Endothelial cell of umbilical vein (primary cell): Measurements from ENCODE around the gene BTNL9. TPM values are rescaled to one million over a fixed set of nuclear protein-coding genes. Genes with fewer than 3 reads are reported as not detected.

Experiments
- BruUV-seq: library from RNA; stranded (reverse); fragments of 400-500 nt; replicated peaks from 2 replicates; lab custom pipeline; 2021; lab: Mats Ljungman, UMichigan
- CTCF ChIA-PET: fragments of 300-600, 350-600 bp; sonication (Branson Sonifier 250); formaldehyde crosslinking; loops from one replicate; lab custom pipeline; 2021; ENCODE audit warnings: antibody characterized with exemption, inconsistent platforms; lab: Charles Lee
- POLR2A ChIA-PET: fragments of 300-600, 350-600 bp; sonication (Branson Sonifier 250); formaldehyde crosslinking; loops from one replicate; lab custom pipeline; 2021; ENCODE audit warnings: antibody characterized with exemption, inconsistent platforms; lab: Charles Lee
- DNase-seq: peaks from one replicate; pipeline ENCODE4 v3.0.0-alpha.2; 2011; ENCODE audit warnings: low read depth, low spot score
- FAIRE-seq: peaks from 2 replicates; lab custom pipeline; 2011; peaks lifted over from hg19 to GRCh38; lab: Jason Lieb, UNC
- H2AFZ ChIP-seq: 2 replicates; pipeline ENCODE4 v1.6.0; 2012; ENCODE audit warnings: low read depth, low read length, control low read depth, inconsistent platforms
- H3K27ac ChIP-seq: 2 replicates; pipeline ENCODE4 v1.5.1; 2011; ENCODE audit warnings: low read depth, mild to moderate bottlenecking, control low read depth, low read length, moderate library complexity; ENCODE audit not compliant: insufficient read depth
- H3K27me3 ChIP-seq, 2 experiments: 2 replicates each; pipeline versions ENCODE4 v1.6.0 to v1.6.1; 2011; ENCODE audit warnings: low read length in 2 of 2, mixed read lengths in 1 of 2; ENCODE audit not compliant: control insufficient read depth in 2 of 2, insufficient read depth in 2 of 2
- H3K36me3 ChIP-seq, 2 experiments: 2 replicates in 1 of 2; 3 replicates in 1 of 2; pipeline ENCODE4 v1.5.1; 2011; ENCODE audit warnings: low read length in 2 of 2, mild to moderate bottlenecking in 1 of 2, moderate library complexity in 1 of 2; ENCODE audit not compliant: control insufficient read depth in 2 of 2, insufficient read depth in 2 of 2; ENCODE audit errors: extremely low read depth in 1 of 2
- H3K4me1 ChIP-seq: 3 replicates; pipeline ENCODE4 v1.5.1; 2011; ENCODE audit warnings: mild to moderate bottlenecking, low read length; ENCODE audit not compliant: control insufficient read depth, insufficient read depth; ENCODE audit errors: extremely low read depth
- H3K4me2 ChIP-seq: 2 replicates; pipeline ENCODE4 v1.6.1; 2011; ENCODE audit warnings: low read length, control low read depth, mixed read lengths; ENCODE audit not compliant: insufficient read depth
- H3K4me3 ChIP-seq, 3 experiments: fragments of 200-600 bp in 1 of 3; sonication (generic), shearing (Covaris generic) in 1 of 3; replicated peaks in 1 of 3; 2 replicates each; pipeline ENCODE4 v1.5.1; 2011 to 2016; ENCODE audit warnings: control low read depth in 3 of 3, low read length in 3 of 3, mild to moderate bottlenecking in 2 of 3, inconsistent platforms in 1 of 3, low read depth in 1 of 3, moderate library complexity in 1 of 3; ENCODE audit not compliant: insufficient read depth in 1 of 3
- H3K79me2 ChIP-seq: 2 replicates; pipeline ENCODE4 v1.6.0; 2012; ENCODE audit warnings: low read length, inconsistent platforms; ENCODE audit not compliant: control insufficient read depth, insufficient read depth
- H3K9ac ChIP-seq: replicated peaks from 2 replicates; pipeline ENCODE3; 2011; ENCODE audit warnings: low read length, control low read depth; ENCODE audit not compliant: insufficient read depth; ENCODE audit errors: extremely low read depth
- H3K9me1 ChIP-seq: replicated peaks from 3 replicates; pipeline ENCODE4 v1.6.0; 2011; ENCODE audit warnings: mild to moderate bottlenecking, low read length; ENCODE audit not compliant: control insufficient read depth, insufficient read depth; ENCODE audit errors: extremely low read depth
- H3K9me3 ChIP-seq: replicated peaks from 2 replicates; pipeline ENCODE4 v1.5.1; 2012; ENCODE audit warnings: low read length, inconsistent platforms; ENCODE audit not compliant: control insufficient read depth, insufficient read depth
- H4K20me1 ChIP-seq: replicated peaks from 2 replicates; pipeline ENCODE3; 2011; ENCODE audit warnings: mild to moderate bottlenecking, low read length; ENCODE audit not compliant: control insufficient read depth, insufficient read depth; ENCODE audit errors: extremely low read depth
- CTCF ChIP-seq, 2 donors: IDR thresholded peaks; 1 replicate in 1 of 2; 2 replicates in 1 of 2; pipeline ENCODE4 v1.5.1; 2011; ENCODE audit warnings: low read length in 2 of 2, mild to moderate bottlenecking in 2 of 2, moderate library complexity in 2 of 2, control low read depth in 1 of 2, inconsistent platforms in 1 of 2, low read depth in 1 of 2; ENCODE audit not compliant: insufficient read depth in 1 of 2; ENCODE audit errors: extremely low read depth in 1 of 2
- EZH2 ChIP-seq: IDR thresholded peaks from 2 replicates; pipeline ENCODE4 v1.6.1; 2012; ENCODE audit warnings: borderline replicate concordance, low read depth, mild to moderate bottlenecking, moderate library complexity, low read length, inconsistent platforms; ENCODE audit not compliant: severe bottlenecking
- FOS ChIP-seq: IDR thresholded peaks from 2 replicates; pipeline ENCODE4 v1.6.1; 2011; ENCODE audit warnings: mild to moderate bottlenecking, low read length, moderate library complexity, borderline replicate concordance; ENCODE audit not compliant: insufficient read depth
- GATA2 ChIP-seq: IDR thresholded peaks from 2 replicates; pipeline ENCODE4 v1.7.0; 2011; ENCODE audit warnings: low read depth, mild to moderate bottlenecking, moderate library complexity, mixed read lengths, low read length; ENCODE audit not compliant: insufficient read length, insufficient read depth
- dilution Hi-C: fragments of 300-500 bp; cut with MboI; formaldehyde crosslinking; loops from one replicate; pipeline ENCODE4 v1.15.0; 2019; ENCODE audit warnings: low sequenced_read_pairs; ENCODE audit not compliant: extremely low pct_ligation_motif_present
- intact Hi-C: fragments of 100-400 bp; cut with micrococcal nuclease; formaldehyde crosslinking; loops from one replicate; pipeline ENCODE4 v1.10.0; 2022
- polyA plus RNA-seq, 4 experiments: library from polyadenylated mRNA; depleted of rRNA in 3 of 4; stranded (reverse) in 3 of 4; unstranded in 1 of 4; fragments of >200 nt; gene quantifications; 2 replicates each; pipeline versions ENCODE4 v1.2.1 to v1.2.3, GENCODE V29; 2011 to 2012; ENCODE audit warnings: missing spikeins in 1 of 4
- total RNA-seq: library from RNA; stranded (reverse); gene quantifications from 2 replicates; pipeline ENCODE4 v1.2.3, GENCODE V29; 2021

BTNL9 gene
- total and polyA plus RNA-seq, 2 donors (not counting 3 experiments of a cell fraction or from before 2014, with no cell fraction given): 0.13 to 0.33 TPM

- FAIRE-seq: no peak
- dilution Hi-C loops: no loop called here
Measured at GRCh38 chr5:181099602-181100086, 59.6 kb downstream of the BTNL9 start.

More at GRCh38 chr5:181099602-181100086, 59.6 kb downstream of the BTNL9 start:
- no peak overlapping the region for H3K9ac ChIP-seq
- no TSS peak for BruUV-seq
- no peaks in the 10 kb centered on the region for H3K79me2 ChIP-seq
- ChIA-PET POLR2A (no interaction called here), CTCF (interaction anchor here (0.7 to 2.0 kb wide), 7 partner anchors 10 to 315 kb away, joined by 3 to 11 read pairs (median 4); no protein-coding TSS in a partner anchor)
- H3K4me3 ChIP-seq: no peak overlapping the region
- intact Hi-C loops: no loop called here
- no peaks in the 10 kb centered on the region for H3K4me1 ChIP-seq
- no peak overlapping the region for H3K4me2 ChIP-seq
- no peaks in the 10 kb centered on the region for H3K36me3 ChIP-seq
- no peak overlapping the region for H2AFZ ChIP-seq
- H3K9me3 ChIP-seq: no peaks in the 10 kb centered on the region
- H3K27me3 ChIP-seq: peaks cover 8 to 15% of the 10 kb centered on the region in 2 experiments
- no peak for DNase-seq
- H3K9me1 ChIP-seq: no peaks in the 10 kb centered on the region
- H3K27ac ChIP-seq: no peak overlapping the region
- no peaks in the 10 kb centered on the region for H4K20me1 ChIP-seq
- no peak for TF ChIP-seq FOS
- no peak for TF ChIP-seq GATA2
- TF ChIP-seq CTCF (IDR thresholded peaks at IDR 0.05; ENCODE audit: extremely low read depth in 1 of 2, insufficient read depth in 1 of 2, low read depth in 1 of 2, low read length in 2 of 2): no peak
- peak; percentile 40 for TF ChIP-seq EZH2
